Erythroblast (primary cell): Measurements from ENCODE around the gene CEMIP.

Experiments
- GATA1 ChIP-seq: IDR thresholded peaks from 2 replicates; pipeline ENCODE4 v1.6.1; 2011; ENCODE audit warnings: low read depth, mild to moderate bottlenecking, control low read depth, low read length, moderate library complexity
- POLR2A ChIP-seq: IDR thresholded peaks from 2 replicates; pipeline ENCODE4 v1.6.1; 2011; ENCODE audit warnings: mild to moderate bottlenecking, low read length

DNA sequence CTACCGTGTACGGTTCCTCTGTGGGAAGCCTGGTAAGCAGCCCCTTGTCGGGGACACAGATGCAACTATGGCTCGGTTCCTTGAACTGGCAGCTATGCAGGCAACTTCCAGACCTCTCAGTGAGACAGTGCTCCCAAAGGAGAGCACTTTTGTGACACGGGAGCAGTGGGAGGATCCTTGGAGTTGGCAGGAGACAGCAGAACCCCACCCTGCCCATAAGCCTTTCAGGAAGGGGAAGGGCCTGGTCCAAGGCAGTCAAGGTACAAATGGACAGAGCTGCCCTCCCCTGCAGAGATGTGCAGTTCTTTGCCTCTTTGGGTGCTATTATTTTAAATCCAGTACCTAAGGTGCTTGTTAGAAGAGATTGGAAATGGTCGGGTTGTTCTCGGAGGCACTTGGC, 115.9 kb downstream of the CEMIP start:
- TF ChIP-seq POLR2A (no peak), GATA1 (no peak)
